IPS DF 6.9 (cell line): ENCODE data around the gene OSBPL9.

ENCODE experiments used
- DNase-seq: peaks from one replicate; pipeline ENCODE4 v3.0.0-alpha.2; 2013; ENCODE audit warnings: low read depth, low spot score
- H3K27ac ChIP-seq: one replicate; pipeline ENCODE4 v1.5.1; 2013; ENCODE audit warnings: low read length, control low read depth
- H3K27me3 ChIP-seq: 2 replicates; pipeline ENCODE4 v1.6.1; 2013; ENCODE audit warnings: mild to moderate bottlenecking, low read length; ENCODE audit not compliant: control insufficient read depth, insufficient read depth
- H3K36me3 ChIP-seq: 2 replicates; pipeline ENCODE4 v1.6.1; 2013; ENCODE audit warnings: low read length; ENCODE audit not compliant: control insufficient read depth, insufficient read depth
- H3K4me1 ChIP-seq: 2 replicates; pipeline ENCODE4 v1.6.1; 2013; ENCODE audit warnings: low read length; ENCODE audit not compliant: control insufficient read depth, insufficient read depth
- H3K4me3 ChIP-seq: 2 replicates; pipeline ENCODE4 v1.5.1; 2013; ENCODE audit warnings: mild to moderate bottlenecking, low read length
- H3K9me3 ChIP-seq: 2 replicates; pipeline ENCODE4 v1.6.1; 2013; ENCODE audit warnings: low read length, inconsistent platforms; ENCODE audit not compliant: control insufficient read depth, insufficient read depth
- WGBS: extraction: QIAGEN DNeasy Blood & Tissue Kit; methylation state at CpG from one replicate; pipeline ENCODE4 v1.1.7; 2013; ENCODE audit warnings: mixed read lengths, missing lambda C conversion rate; ENCODE audit not compliant: insufficient read length, insufficient coverage; 5-methylcytosine and 5-hydroxymethylcytosine counted together

The OSBPL9 gene

DNA sequence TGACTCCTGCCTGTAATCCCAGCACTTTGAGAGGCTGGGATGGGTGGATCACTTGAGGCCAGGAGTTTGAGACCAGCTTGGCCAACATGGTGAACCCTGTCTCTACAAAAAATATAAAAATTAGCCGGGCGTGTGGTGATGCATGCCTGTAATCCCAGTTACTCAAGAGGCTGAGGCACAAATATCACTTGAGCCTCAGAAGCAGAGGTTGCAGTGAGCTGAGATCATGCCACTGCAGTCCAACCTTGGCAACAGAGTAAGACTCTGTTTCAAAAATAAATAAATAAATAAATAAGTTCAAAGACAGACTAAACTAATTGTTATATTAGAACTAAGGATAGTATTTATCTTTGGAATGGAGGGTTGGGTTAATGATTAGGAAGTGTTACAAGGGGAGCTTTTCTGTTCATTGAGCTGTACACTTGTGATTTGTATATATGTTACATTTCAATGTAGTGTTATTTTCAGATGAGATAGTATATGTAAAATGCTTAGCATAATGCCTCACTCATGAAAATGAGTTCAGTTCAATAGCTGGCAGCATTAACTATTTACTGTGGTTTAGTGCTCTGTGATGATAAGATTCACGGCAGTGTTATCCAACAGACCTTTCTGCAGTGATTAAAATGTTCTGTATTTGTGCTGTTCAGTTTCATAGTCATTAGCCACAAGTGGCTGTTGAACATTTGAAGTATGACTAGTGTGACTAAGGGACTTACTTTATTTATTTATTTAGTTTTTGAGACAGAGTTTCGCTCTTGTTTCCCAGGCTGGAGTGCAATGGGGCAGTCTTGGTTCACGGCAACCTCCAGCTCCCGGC lies 47.7 kb downstream of the OSBPL9 start:
- Histone ChIP-seq H3K9me3 (no peaks in the 10 kb centered on the region), H3K27ac (no peak overlapping the region), H3K36me3 (no peaks in the 10 kb centered on the region; the same call in 1 of the 2 replicates), H3K4me3 (no peak overlapping the region), H3K27me3 (no peaks in the 10 kb centered on the region), H3K4me1 (no peaks in the 10 kb centered on the region)
- DNase-seq, result no peak
- no CpG with 5 or more reads among the region's 6 CpGs for WGBS

DNA sequence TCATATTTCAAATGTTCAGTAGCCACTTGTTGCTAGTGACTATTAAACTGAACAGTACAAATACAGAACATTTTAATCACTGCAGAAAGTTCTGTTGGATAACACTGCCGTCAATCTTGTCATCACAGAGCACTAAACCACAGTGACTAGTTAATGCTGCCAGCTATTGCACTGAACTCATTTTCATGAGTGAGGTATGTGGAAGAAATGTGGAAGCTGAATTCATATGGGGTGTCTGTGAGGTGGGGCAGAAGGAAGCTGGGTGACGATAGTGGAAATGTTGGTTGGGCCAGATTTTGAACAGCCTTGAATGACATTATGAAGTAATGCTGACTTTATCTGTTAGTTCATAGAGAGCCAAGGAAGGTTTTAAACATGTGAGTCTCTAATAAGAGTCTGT lies 49.6 kb downstream of the OSBPL9 start:
- Histone ChIP-seq H3K4me1 (no peaks in the 10 kb centered on the region), H3K36me3 (no peaks in the 10 kb centered on the region; the same call in 1 of the 2 replicates), H3K27me3 (no peaks in the 10 kb centered on the region), H3K9me3 (no peaks in the 10 kb centered on the region), H3K27ac (no peak overlapping the region), H3K4me3 (no peak overlapping the region)
- DNase-seq, result no peak
- WGBS, result no CpG with 5 or more reads among the region's 2 CpGs

DNA sequence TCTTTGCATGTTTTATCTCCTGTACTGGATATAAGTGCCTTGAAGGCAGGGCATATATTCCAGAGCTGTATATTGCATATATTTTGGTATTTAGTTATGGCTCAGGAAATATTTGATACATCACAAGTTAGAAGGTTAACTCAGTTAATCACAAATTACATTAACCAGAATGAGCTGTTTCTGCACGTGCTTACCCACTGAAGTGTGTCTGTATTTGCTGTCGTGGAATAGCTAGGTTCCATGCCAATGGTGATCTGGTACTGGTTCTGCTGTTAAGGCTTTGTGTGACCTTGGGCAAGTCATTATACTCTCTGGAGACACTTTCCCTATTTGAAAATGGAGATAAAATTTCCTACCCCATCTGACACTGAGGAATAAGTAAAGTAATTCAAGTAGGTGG lies 50.7 kb downstream of the OSBPL9 start:
- H3K27ac ChIP-seq, result no peak overlapping the region
- no peaks in the 10 kb centered on the region for H3K27me3 ChIP-seq
- DNase-seq, result no peak
- no peak overlapping the region for H3K4me3 ChIP-seq
- no peaks in the 10 kb centered on the region for H3K9me3 ChIP-seq
- no peaks in the 10 kb centered on the region; the same call in 1 of the 2 replicates for H3K36me3 ChIP-seq
- WGBS, result no CpG with 5 or more reads among the region's 2 CpGs
- no peaks in the 10 kb centered on the region for H3K4me1 ChIP-seq

DNA sequence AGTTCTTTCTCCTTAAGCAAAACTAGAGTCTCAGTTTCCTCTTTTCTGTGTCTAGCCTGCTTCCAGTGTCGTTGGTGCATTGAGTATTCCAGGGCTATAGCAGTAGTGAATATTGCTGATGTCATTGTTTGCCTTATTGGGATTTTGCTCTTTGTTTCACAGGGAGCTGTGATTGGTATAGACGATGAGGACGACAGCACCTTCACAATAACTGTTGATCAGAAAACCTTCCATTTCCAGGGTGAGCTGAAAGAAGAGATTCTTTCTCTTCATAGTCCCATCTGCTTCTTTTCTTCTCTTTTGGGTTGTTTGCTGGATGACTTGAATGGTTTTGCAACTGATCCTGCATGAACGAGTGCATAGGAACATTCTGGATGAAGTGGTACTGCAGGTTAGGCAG lies 52.4 kb downstream of the OSBPL9 start:
- H3K27me3 ChIP-seq, result no peaks in the 10 kb centered on the region
- H3K36me3 ChIP-seq, result no peaks in the 10 kb centered on the region; the same call in 1 of the 2 replicates
- H3K27ac ChIP-seq, result no peak overlapping the region
- no CpG with 5 or more reads among the region's 4 CpGs for WGBS
- no peaks in the 10 kb centered on the region for H3K4me1 ChIP-seq
- H3K9me3 ChIP-seq, result no peaks in the 10 kb centered on the region
- no peak for DNase-seq
- no peak overlapping the region for H3K4me3 ChIP-seq

DNA sequence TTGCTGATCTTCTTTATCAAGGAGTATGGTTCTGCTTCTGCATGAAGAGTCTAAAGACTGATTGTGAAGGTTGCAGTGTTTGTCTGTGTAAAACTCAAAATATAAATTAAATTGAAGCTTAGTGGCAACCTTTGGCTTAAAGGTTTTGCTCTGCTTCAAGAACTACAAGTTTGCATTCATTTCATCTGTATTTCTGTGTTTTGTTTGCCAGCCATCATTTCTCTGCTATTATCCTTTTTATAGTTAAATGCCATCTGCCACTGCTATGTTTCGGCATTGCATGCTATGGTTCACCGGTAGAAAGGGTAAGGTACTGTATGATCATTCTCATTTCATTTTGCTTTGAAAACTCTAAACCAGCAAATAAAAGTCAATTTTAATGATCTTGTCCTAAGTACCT lies 52.9 kb downstream of the OSBPL9 start:
- WGBS, result no CpG with 5 or more reads among the region's 2 CpGs
- Histone ChIP-seq H3K9me3 (no peaks in the 10 kb centered on the region), H3K27me3 (no peaks in the 10 kb centered on the region), H3K36me3 (no peaks in the 10 kb centered on the region; the same call in 1 of the 2 replicates), H3K27ac (no peak overlapping the region), H3K4me1 (no peaks in the 10 kb centered on the region), H3K4me3 (no peak overlapping the region)
- DNase-seq, result no peak

DNA sequence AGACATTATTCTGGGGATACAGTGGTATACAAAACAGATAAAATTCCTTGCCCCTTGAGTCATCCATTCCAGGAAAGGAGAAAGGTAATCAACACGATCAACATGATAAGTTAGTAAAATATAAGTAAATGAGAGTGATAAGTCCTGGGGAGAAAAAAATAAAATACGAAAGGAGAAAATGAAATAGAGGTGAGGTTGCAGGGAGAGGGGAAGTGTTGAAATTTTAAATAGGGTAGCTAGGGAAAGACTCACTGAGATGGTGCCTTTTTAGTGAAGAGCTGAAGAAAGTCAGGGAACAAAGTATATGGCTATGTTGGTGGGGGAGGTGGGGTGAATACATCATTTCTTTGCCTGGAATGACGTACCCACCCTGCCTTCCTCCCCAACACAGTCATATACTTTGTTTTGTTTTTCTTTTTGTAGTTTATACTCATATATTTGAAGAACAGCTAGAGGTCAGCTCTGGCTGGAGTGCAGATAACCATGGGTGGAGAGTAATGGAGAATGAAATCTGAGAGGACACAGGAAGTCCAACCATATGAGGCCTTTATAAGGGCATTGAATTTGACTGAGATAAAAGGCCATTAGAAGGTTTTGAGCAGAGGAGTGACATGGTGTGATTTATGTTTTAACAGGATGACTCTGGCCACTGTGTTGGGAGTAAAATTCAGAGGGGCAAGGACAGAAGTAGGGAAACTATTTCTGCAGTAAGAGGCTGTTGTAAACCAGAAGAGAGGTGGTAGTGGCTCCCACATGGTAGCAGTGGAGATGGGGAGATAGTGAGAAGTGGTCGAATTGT lies 54.8 kb downstream of the OSBPL9 start:
- no peaks in the 10 kb centered on the region for H3K4me1 ChIP-seq
- no peaks in the 10 kb centered on the region for H3K27me3 ChIP-seq
- no peak overlapping the region for H3K4me3 ChIP-seq
- no peak for DNase-seq
- 100% methylated on average over 2 of the region's 4 CpGs for WGBS
- no peaks in the 10 kb centered on the region for H3K36me3 ChIP-seq
- H3K9me3 ChIP-seq, result no peaks in the 10 kb centered on the region
- no peak overlapping the region for H3K27ac ChIP-seq

DNA sequence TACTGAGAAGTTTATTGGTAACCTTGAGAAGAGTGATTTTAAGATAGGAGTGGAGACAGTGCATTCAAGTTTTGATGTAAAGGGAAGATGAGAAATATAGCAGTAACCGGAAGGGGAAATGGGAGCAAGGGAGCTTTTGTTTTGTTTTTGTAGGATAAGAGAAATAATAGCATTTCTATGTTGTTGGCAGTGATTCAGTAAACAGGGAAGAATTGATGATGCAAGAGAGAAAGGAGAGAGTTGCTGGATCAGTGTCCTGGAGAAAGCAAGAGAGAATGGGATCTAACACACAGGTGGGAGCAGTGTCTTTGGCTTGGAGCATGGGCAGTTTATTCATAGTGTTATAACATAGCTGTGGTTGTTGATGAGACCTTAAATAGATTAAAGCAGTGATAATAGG lies 56.4 kb downstream of the OSBPL9 start:
- WGBS, result 100% methylated on average over 1 of the region's 1 CpG
- H3K9me3 ChIP-seq, result no peaks in the 10 kb centered on the region
- H3K27me3 ChIP-seq, result no peaks in the 10 kb centered on the region
- H3K4me3 ChIP-seq, result no peak overlapping the region
- H3K4me1 ChIP-seq, result no peaks in the 10 kb centered on the region
- no peaks in the 10 kb centered on the region for H3K36me3 ChIP-seq
- no peak for DNase-seq
- H3K27ac ChIP-seq, result no peak overlapping the region

DNA sequence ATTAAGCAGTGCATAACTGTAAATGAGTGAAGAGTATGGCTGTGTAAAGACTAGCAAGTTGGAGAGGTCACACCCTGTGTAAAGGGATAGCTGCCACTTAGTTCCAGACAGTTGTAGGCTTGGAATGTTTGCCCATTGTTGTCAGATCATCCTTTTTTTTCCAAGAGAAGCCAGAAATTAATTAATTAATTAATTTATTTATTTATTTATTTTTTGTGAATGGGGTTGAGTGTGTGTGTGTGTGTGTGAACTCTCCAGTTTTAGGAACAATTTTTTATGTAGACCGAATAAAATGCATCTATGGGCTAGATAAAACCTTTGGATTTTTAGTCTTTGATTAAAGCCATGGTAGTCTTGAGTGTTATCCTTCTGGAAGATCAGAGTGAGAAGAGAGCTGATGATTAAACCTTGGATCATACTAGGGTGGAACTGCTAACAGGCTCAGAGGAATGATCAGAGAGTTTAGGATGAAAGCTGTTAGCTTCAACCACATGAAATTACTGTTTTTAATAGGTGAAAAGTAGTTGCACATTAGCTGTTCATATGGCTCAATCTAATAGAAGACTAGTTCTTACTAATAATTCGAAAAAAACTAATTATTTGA lies 58.4 kb downstream of the OSBPL9 start:
- WGBS, result 100% methylated on average over 1 of the region's 2 CpGs
- no peak for DNase-seq
- no peak overlapping the region for H3K27ac ChIP-seq
- no peaks in the 10 kb centered on the region for H3K4me1 ChIP-seq
- H3K36me3 ChIP-seq, result no peaks in the 10 kb centered on the region
- no peaks in the 10 kb centered on the region for H3K9me3 ChIP-seq
- no peaks in the 10 kb centered on the region for H3K27me3 ChIP-seq
- H3K4me3 ChIP-seq, result no peak overlapping the region

DNA sequence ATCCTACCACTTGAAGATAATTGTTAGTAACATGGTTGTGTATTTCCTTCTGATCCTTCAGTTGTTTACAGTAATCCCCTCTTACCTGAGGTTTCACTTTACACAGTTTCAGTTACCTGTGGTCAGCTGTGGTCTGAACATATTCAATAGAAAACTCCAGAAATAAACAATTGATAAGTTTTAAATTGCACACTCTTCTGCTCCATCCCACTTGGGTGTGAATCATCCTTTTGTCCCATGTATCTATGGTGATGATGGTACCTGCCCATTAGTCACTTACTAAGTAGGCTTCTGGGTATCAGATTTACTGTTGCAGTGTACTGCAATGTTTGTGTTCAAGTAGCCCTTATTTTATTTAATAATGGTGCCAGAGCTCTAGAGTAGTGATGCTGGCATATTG lies 62.5 kb downstream of the OSBPL9 start:
- Histone ChIP-seq H3K4me3 (no peak overlapping the region), H3K27ac (no peak overlapping the region), H3K9me3 (no peaks in the 10 kb centered on the region), H3K27me3 (no peaks in the 10 kb centered on the region), H3K4me1 (no peaks in the 10 kb centered on the region), H3K36me3 (no peaks in the 10 kb centered on the region)
- DNase-seq, result no peak

DNA sequence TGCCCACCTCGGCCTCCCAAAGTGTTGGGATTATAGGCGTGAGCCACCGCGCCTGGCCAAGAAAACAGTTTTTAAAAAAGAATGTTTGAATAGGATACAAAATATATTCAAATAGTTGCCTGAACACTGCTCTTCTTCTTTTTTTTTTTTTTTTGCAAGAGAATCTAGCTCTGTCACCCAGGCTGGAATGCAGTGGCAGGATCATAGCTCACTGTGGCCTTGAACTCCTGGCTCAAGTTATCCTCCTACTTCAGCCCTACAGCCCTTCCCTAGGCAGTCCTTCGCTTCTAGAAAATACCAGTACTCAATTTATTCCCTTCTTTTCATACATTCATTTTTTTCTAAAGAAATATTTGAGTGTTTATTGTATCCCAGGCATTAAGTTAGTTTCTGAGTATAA lies 67.9 kb downstream of the OSBPL9 start:
- H3K4me3 ChIP-seq, result no peak overlapping the region
- H3K27ac ChIP-seq, result no peak overlapping the region
- no peaks in the 10 kb centered on the region for H3K9me3 ChIP-seq
- WGBS, result no CpG with 5 or more reads among the region's 5 CpGs
- no peaks in the 10 kb centered on the region for H3K4me1 ChIP-seq
- no peak for DNase-seq
- H3K27me3 ChIP-seq, result no peaks in the 10 kb centered on the region
- H3K36me3 ChIP-seq, result no peaks in the 10 kb centered on the region
